ENCODE results near the gene LINC00632.

DNA sequence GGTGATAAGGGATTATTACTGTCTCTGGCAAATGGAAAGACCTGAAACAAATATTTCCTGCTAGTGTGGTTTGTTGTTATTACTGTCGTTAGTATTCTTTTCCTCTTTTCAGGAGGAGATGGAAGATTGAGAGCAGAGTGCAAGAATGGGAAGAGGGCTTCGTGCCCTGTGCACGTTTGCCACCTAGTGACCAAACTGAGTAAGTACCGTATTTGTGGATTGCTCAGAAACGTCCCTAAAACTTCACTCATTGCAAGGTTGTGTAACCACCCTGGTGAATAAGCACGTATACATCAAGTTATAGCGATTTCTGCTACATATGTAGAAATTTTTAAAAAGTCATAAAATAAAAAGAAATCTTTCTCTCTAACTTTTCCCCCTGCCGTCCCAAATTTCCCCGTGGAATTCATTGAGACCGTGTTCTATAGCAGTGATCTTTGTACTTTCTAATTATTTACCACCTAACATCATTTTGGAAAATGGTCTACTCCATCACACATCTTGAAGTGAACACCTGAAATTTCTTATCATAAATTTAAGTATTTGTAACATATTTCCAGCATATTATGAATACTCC is 24.3 kb downstream of the LINC00632 start:
- TF ChIP-seq SP1 (IDR thresholded peaks at IDR 0.05) (no peak), EGR1 (IDR thresholded peaks at IDR 0.05; ENCODE audit: low read depth in 2 of 2) (no peak), JUND (IDR thresholded peaks at IDR 0.05) (no peak)
- TF ChIP-seq, protein P1, sequence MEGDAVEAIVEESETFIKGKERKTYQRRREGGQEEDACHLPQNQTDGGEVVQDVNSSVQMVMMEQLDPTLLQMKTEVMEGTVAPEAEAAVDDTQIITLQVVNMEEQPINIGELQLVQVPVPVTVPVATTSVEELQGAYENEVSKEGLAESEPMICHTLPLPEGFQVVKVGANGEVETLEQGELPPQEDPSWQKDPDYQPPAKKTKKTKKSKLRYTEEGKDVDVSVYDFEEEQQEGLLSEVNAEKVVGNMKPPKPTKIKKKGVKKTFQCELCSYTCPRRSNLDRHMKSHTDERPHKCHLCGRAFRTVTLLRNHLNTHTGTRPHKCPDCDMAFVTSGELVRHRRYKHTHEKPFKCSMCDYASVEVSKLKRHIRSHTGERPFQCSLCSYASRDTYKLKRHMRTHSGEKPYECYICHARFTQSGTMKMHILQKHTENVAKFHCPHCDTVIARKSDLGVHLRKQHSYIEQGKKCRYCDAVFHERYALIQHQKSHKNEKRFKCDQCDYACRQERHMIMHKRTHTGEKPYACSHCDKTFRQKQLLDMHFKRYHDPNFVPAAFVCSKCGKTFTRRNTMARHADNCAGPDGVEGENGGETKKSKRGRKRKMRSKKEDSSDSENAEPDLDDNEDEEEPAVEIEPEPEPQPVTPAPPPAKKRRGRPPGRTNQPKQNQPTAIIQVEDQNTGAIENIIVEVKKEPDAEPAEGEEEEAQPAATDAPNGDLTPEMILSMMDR (IDR thresholded peaks at IDR 0.05; ENCODE audit: low read depth, low read length, missing input control) = peak; percentile 64
- TF ChIP-seq, protein P2, sequence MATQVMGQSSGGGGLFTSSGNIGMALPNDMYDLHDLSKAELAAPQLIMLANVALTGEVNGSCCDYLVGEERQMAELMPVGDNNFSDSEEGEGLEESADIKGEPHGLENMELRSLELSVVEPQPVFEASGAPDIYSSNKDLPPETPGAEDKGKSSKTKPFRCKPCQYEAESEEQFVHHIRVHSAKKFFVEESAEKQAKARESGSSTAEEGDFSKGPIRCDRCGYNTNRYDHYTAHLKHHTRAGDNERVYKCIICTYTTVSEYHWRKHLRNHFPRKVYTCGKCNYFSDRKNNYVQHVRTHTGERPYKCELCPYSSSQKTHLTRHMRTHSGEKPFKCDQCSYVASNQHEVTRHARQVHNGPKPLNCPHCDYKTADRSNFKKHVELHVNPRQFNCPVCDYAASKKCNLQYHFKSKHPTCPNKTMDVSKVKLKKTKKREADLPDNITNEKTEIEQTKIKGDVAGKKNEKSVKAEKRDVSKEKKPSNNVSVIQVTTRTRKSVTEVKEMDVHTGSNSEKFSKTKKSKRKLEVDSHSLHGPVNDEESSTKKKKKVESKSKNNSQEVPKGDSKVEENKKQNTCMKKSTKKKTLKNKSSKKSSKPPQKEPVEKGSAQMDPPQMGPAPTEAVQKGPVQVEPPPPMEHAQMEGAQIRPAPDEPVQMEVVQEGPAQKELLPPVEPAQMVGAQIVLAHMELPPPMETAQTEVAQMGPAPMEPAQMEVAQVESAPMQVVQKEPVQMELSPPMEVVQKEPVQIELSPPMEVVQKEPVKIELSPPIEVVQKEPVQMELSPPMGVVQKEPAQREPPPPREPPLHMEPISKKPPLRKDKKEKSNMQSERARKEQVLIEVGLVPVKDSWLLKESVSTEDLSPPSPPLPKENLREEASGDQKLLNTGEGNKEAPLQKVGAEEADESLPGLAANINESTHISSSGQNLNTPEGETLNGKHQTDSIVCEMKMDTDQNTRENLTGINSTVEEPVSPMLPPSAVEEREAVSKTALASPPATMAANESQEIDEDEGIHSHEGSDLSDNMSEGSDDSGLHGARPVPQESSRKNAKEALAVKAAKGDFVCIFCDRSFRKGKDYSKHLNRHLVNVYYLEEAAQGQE (IDR thresholded peaks at IDR 0.05) = no peak
- TF ChIP-seq, protein P3, sequence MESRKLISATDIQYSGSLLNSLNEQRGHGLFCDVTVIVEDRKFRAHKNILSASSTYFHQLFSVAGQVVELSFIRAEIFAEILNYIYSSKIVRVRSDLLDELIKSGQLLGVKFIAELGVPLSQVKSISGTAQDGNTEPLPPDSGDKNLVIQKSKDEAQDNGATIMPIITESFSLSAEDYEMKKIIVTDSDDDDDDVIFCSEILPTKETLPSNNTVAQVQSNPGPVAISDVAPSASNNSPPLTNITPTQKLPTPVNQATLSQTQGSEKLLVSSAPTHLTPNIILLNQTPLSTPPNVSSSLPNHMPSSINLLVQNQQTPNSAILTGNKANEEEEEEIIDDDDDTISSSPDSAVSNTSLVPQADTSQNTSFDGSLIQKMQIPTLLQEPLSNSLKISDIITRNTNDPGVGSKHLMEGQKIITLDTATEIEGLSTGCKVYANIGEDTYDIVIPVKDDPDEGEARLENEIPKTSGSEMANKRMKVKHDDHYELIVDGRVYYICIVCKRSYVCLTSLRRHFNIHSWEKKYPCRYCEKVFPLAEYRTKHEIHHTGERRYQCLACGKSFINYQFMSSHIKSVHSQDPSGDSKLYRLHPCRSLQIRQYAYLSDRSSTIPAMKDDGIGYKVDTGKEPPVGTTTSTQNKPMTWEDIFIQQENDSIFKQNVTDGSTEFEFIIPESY (IDR thresholded peaks at IDR 0.05) = no peak

Data from liver (tissue), 3 donors.